CD4-positive, alpha-beta memory T cell (primary cell): ENCODE measurements around the gene CHSY3. TPM values are rescaled to one million over a fixed set of nuclear protein-coding genes. Genes with fewer than 3 reads are reported as not detected.

Source experiments
- CTCF ChIA-PET: fragments of 350-600 bp; sonication (Branson Sonifier 250); formaldehyde crosslinking; loops from one replicate; lab custom pipeline; 2021; ENCODE audit warnings: inconsistent platforms; ENCODE audit not compliant: partially characterized antibody; lab: Charles Lee
- POLR2A ChIA-PET: fragments of 350-600 bp; sonication (Branson Sonifier 250); formaldehyde crosslinking; loops from one replicate; lab custom pipeline; 2021; ENCODE audit not compliant: partially characterized antibody; lab: Charles Lee
- DNase-seq, 5 donors: peaks; one replicate each; pipeline versions ENCODE4 v3.0.0 to v3.0.0-alpha.2; 2020 to 2022; ENCODE audit warnings: mixed read lengths in 1 of 5
- H3K27ac ChIP-seq: one replicate; pipeline ENCODE4 v1.7.0; 2013; ENCODE audit warnings: low read depth, low read length
- H3K27me3 ChIP-seq: 2 replicates; pipeline ENCODE4 v1.7.0; 2013; ENCODE audit warnings: mild to moderate bottlenecking, low read length, moderate library complexity; ENCODE audit not compliant: insufficient read depth
- H3K36me3 ChIP-seq: 2 replicates; pipeline ENCODE4 v1.7.0; 2013; ENCODE audit warnings: mild to moderate bottlenecking, low read length, moderate library complexity; ENCODE audit not compliant: insufficient read depth
- H3K4me1 ChIP-seq: 2 replicates; pipeline ENCODE4 v1.7.0; 2013; ENCODE audit warnings: mild to moderate bottlenecking, low read length, moderate library complexity; ENCODE audit not compliant: insufficient read depth
- H3K4me3 ChIP-seq, 2 donors: one replicate each; pipeline ENCODE4 v1.7.0; 2013; ENCODE audit warnings: low read length in 2 of 2, mild to moderate bottlenecking in 1 of 2
- H3K9me3 ChIP-seq, 2 donors: one replicate each; pipeline ENCODE4 v1.7.0; 2013; ENCODE audit warnings: low read length in 2 of 2, control low read depth in 1 of 2; ENCODE audit not compliant: control insufficient read depth in 1 of 2
- H3K27ac Mint-ChIP-seq, 7 donors: one replicate each; pipeline ENCODE4 v1.8.0; 2020 to 2021; ENCODE audit warnings: mixed read lengths in 7 of 7, mild to moderate bottlenecking in 6 of 7, inconsistent platforms in 3 of 7, moderate library complexity in 3 of 7
- H3K27me3 Mint-ChIP-seq, 2 donors: one replicate each; pipeline ENCODE4 v1.8.0; 2020 to 2021; ENCODE audit warnings: mixed read lengths in 2 of 2
- H3K36me3 Mint-ChIP-seq, 2 donors: one replicate each; pipeline ENCODE4 v1.8.0; 2020 to 2021; ENCODE audit warnings: mixed read lengths in 2 of 2, inconsistent platforms in 1 of 2, mild to moderate bottlenecking in 1 of 2
- H3K4me1 Mint-ChIP-seq, 4 donors: one replicate each; pipeline ENCODE4 v1.8.0; 2020 to 2021; ENCODE audit warnings: mixed read lengths in 4 of 4, mild to moderate bottlenecking in 1 of 4
- H3K4me3 Mint-ChIP-seq, 8 donors: one replicate each; pipeline ENCODE4 v1.8.0; 2020 to 2021; ENCODE audit warnings: mixed read lengths in 8 of 8, mild to moderate bottlenecking in 7 of 8, moderate library complexity in 6 of 8, inconsistent platforms in 3 of 8
- H3K9me3 Mint-ChIP-seq, 8 donors: one replicate each; pipeline ENCODE4 v1.8.0; 2020 to 2021; ENCODE audit warnings: mixed read lengths in 8 of 8, mild to moderate bottlenecking in 5 of 8, inconsistent platforms in 3 of 8, moderate library complexity in 1 of 8
- intact Hi-C: fragments of 100-400 bp; cut with micrococcal nuclease; formaldehyde crosslinking; loops from one replicate; pipeline ENCODE4 v1.15.1; 2023
- polyA plus RNA-seq, 2 donors: library from polyadenylated mRNA; unstranded; fragments of 300-500 nt; fragmentation: Illumina TruSeq; gene quantifications; one replicate each; pipeline ENCODE4 v1.2.3, GENCODE V29; 2021
- total RNA-seq, 2 experiments: library from RNA; stranded (reverse); gene quantifications; one replicate each; pipeline ENCODE4 v1.2.3, GENCODE V29; 2021

The CHSY3 gene
- total and polyA plus RNA-seq, 4 experiments from 2014 or later, result not detected

DNA sequence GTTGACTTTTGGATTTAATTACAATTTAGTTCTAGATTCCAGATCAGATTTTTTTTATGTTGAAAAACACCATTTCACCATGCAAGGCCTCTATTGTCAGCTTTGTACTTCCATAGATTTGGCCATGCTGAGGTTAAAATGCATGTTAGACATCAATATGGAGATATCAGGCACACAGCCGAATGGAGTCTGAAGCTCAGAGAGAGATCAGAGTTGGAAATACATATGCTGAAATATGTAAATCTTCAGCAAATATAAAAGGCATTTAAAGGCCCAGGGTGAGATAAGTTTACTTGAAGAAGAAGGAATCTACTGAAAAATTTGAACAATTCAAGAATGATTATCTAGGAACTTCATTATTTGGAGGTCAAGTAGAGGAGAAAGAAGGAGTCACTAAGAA is 139.6 kb downstream of the CHSY3 start:
- intact Hi-C loops, result no loop called here
- Mint-ChIP-seq H3K27ac (no peak overlapping the region), H3K4me3 (no peak overlapping the region), H3K36me3 (no peaks in the 10 kb centered on the region), H3K9me3 (peaks cover 0 to 2% (median 0%) of the 10 kb centered on the region in 8 donors), H3K27me3 (peaks cover 0 to 3% of the 10 kb centered on the region in 2 donors), H3K4me1 (no peaks in the 10 kb centered on the region)
- no peak for DNase-seq
- Histone ChIP-seq H3K36me3 (no peaks in the 10 kb centered on the region), H3K27ac (no peak overlapping the region), H3K9me3 (no peaks in the 10 kb centered on the region), H3K4me3 (no peak overlapping the region), H3K4me1 (no peaks in the 10 kb centered on the region), H3K27me3 (no peaks in the 10 kb centered on the region)
- ChIA-PET POLR2A (no interaction called here), CTCF (no interaction called here)

DNA sequence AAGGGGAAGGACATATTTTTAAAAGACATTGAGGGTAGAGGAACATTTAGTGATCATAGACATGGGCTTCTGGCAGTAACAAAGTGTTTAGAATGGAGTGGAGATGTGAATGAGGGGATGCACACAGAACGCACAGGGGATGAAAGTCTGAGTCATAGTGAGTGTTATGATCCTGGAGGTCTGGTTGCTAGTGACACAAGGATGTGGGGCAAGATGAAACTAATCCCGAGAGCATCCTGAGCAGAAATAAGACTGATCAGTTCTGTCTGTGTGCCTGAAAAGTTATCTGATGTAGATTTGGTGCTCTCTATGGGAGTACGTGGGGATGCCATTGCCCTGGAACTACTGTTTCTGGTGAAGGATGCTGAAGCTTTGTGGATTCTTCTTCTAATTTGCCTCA is 141.1 kb downstream of the CHSY3 start:
- Mint-ChIP-seq H3K27me3 (peaks cover 0 to 3% of the 10 kb centered on the region in 2 donors), H3K27ac (no peak overlapping the region), H3K4me3 (no peak overlapping the region), H3K36me3 (no peaks in the 10 kb centered on the region), H3K9me3 (peaks cover 0 to 2% (median 0%) of the 10 kb centered on the region in 8 donors), H3K4me1 (no peaks in the 10 kb centered on the region)
- Histone ChIP-seq H3K27me3 (no peaks in the 10 kb centered on the region), H3K27ac (no peak overlapping the region), H3K4me1 (no peaks in the 10 kb centered on the region), H3K4me3 (no peak overlapping the region), H3K36me3 (no peaks in the 10 kb centered on the region), H3K9me3 (no peaks in the 10 kb centered on the region)
- CTCF ChIA-PET, result no interaction called here
- POLR2A ChIA-PET, result no interaction called here
- intact Hi-C loops, result no loop called here
- no peak for DNase-seq

- no peak overlapping the region for H3K27ac ChIP-seq
- H3K27me3 Mint-ChIP-seq, result no peaks in the 10 kb centered on the region
- H3K36me3 ChIP-seq, result no peaks in the 10 kb centered on the region
- H3K4me3 ChIP-seq, result no peak overlapping the region
- no peaks in the 10 kb centered on the region for H3K36me3 Mint-ChIP-seq
- ChIA-PET POLR2A (no interaction called here), CTCF (no interaction called here)
- H3K27ac Mint-ChIP-seq, result no peak overlapping the region
- H3K9me3 ChIP-seq, result no peaks in the 10 kb centered on the region
- no peaks in the 10 kb centered on the region for H3K4me1 ChIP-seq
- H3K27me3 ChIP-seq, result no peaks in the 10 kb centered on the region
- DNase-seq, result no peak
- H3K4me3 Mint-ChIP-seq, result no peak overlapping the region
- intact Hi-C loops, result no loop called here
- H3K4me1 Mint-ChIP-seq, result no peaks in the 10 kb centered on the region
- H3K9me3 Mint-ChIP-seq, result peaks cover 0 to 2% (median 0%) of the 10 kb centered on the region in 8 donors
Measured at GRCh38 chr5:130050585-130050984, 146.3 kb downstream of the CHSY3 start.

- ChIA-PET CTCF (no interaction called here), POLR2A (no interaction called here)
- Histone ChIP-seq H3K4me1 (no peaks in the 10 kb centered on the region), H3K27ac (no peak overlapping the region), H3K9me3 (no peaks in the 10 kb centered on the region), H3K4me3 (no peak overlapping the region), H3K36me3 (no peaks in the 10 kb centered on the region), H3K27me3 (no peaks in the 10 kb centered on the region)
- Mint-ChIP-seq H3K27ac (no peak overlapping the region), H3K36me3 (no peaks in the 10 kb centered on the region), H3K27me3 (no peaks in the 10 kb centered on the region), H3K4me3 (no peak overlapping the region), H3K4me1 (no peaks in the 10 kb centered on the region), H3K9me3 (peaks cover 0 to 2% (median 0%) of the 10 kb centered on the region in 8 donors)
- DNase-seq, result no peak
- intact Hi-C loops, result no loop called here
Measured at GRCh38 chr5:130052752-130053151, 148.5 kb downstream of the CHSY3 start.

GRCh38 chr5:130055572-130055971 is 151.3 kb downstream of the CHSY3 start:
- H3K4me1 Mint-ChIP-seq, result no peaks in the 10 kb centered on the region
- H3K9me3 Mint-ChIP-seq, result peaks cover 0 to 6% (median 0%) of the 10 kb centered on the region in 8 donors
- H3K27me3 Mint-ChIP-seq, result peaks cover 2 to 3% of the 10 kb centered on the region in 2 donors
- no peak for DNase-seq
- no peak overlapping the region for H3K27ac Mint-ChIP-seq
- Histone ChIP-seq H3K27me3 (no peaks in the 10 kb centered on the region), H3K4me1 (no peaks in the 10 kb centered on the region), H3K4me3 (no peak overlapping the region), H3K9me3 (no peaks in the 10 kb centered on the region), H3K27ac (no peak overlapping the region), H3K36me3 (no peaks in the 10 kb centered on the region)
- POLR2A ChIA-PET, result no interaction called here
- no peaks in the 10 kb centered on the region for H3K36me3 Mint-ChIP-seq
- intact Hi-C loops, result no loop called here
- CTCF ChIA-PET, result no interaction called here
- H3K4me3 Mint-ChIP-seq, result no peak overlapping the region

DNA sequence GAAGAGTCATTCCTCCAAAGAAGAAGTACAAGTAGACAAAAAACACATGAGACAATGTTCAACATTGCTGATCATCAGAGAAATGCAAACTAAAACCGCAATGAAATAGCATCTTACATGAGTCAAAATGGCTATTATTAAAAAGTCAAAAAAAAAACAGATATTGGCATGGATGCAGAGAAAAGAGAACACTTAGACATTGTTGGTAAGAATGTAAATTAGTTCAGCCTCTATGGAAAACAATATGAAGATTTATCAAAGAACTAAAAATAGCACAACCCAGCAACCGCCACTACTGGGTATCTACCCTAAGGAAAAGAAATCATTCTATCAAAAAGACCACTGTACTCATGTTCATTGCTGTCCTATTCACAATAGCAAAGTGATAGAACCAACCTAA is 157.5 kb downstream of the CHSY3 start:
- ChIA-PET POLR2A (no interaction called here), CTCF (no interaction called here)
- intact Hi-C loops, result no loop called here
- H3K4me3 ChIP-seq, result no peak overlapping the region
- H3K27me3 ChIP-seq, result no peaks in the 10 kb centered on the region
- H3K27ac ChIP-seq, result no peak overlapping the region
- Mint-ChIP-seq H3K36me3 (no peaks in the 10 kb centered on the region), H3K27ac (no peak overlapping the region), H3K4me3 (no peak overlapping the region), H3K27me3 (peaks cover 2 to 3% of the 10 kb centered on the region in 2 donors), H3K9me3 (peaks cover 0 to 6% (median under 1%) of the 10 kb centered on the region in 8 donors), H3K4me1 (no peaks in the 10 kb centered on the region)
- H3K9me3 ChIP-seq, result no peaks in the 10 kb centered on the region
- no peaks in the 10 kb centered on the region for H3K4me1 ChIP-seq
- no peak for DNase-seq
- H3K36me3 ChIP-seq, result no peaks in the 10 kb centered on the region

GRCh38 chr5:130063603-130064002 is 159.3 kb downstream of the CHSY3 start:
- Histone ChIP-seq H3K4me3 (no peak overlapping the region), H3K9me3 (no peaks in the 10 kb centered on the region), H3K4me1 (no peaks in the 10 kb centered on the region), H3K36me3 (no peaks in the 10 kb centered on the region), H3K27me3 (no peaks in the 10 kb centered on the region), H3K27ac (no peak overlapping the region)
- Mint-ChIP-seq H3K4me1 (no peaks in the 10 kb centered on the region), H3K4me3 (no peak overlapping the region), H3K27ac (no peak overlapping the region), H3K27me3 (peaks cover 0 to 2% of the 10 kb centered on the region in 2 donors), H3K36me3 (no peaks in the 10 kb centered on the region), H3K9me3 (peaks cover 0 to 6% (median 0%) of the 10 kb centered on the region in 8 donors)
- ChIA-PET CTCF (no interaction called here), POLR2A (no interaction called here)
- intact Hi-C loops, result no loop called here
- no peak for DNase-seq

DNA sequence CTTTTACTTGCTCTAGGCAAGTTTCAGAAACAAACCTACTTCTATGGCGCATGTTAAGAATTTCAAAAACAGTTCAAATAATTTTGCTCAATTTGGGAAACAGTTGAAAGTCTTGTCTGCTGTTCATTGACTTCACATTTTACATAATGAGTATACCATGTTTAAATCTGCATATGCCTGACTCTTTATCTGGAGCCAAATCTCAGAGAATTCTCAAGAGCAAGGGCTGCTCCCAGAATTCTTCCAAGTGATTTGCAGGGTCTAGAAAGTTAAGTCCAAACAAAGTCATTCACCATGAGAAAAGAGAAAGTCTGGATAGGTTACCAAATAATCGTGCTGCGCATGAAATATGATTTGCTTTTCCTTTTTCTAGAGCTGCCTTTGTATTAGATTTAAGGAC is 160.2 kb downstream of the CHSY3 start:
- Histone ChIP-seq H3K4me3 (no peak overlapping the region), H3K4me1 (no peaks in the 10 kb centered on the region), H3K36me3 (no peaks in the 10 kb centered on the region), H3K9me3 (no peaks in the 10 kb centered on the region), H3K27me3 (no peaks in the 10 kb centered on the region), H3K27ac (no peak overlapping the region)
- no peak for DNase-seq
- Mint-ChIP-seq H3K36me3 (no peaks in the 10 kb centered on the region), H3K27ac (no peak overlapping the region), H3K4me1 (no peaks in the 10 kb centered on the region), H3K4me3 (no peak overlapping the region), H3K27me3 (peaks cover 0 to 2% of the 10 kb centered on the region in 2 donors), H3K9me3 (peaks cover 0 to 6% (median 0%) of the 10 kb centered on the region in 8 donors)
- intact Hi-C loops, result no loop called here
- ChIA-PET POLR2A (no interaction called here), CTCF (no interaction called here)
